K562 (cell line): Measurements from ENCODE around the gene SMCO3. TPM values are rescaled to one million over a fixed set of nuclear protein-coding genes. Genes with fewer than 3 reads are reported as not detected.

Experiments
- polyA plus RNA-seq, 8 experiments: library from polyadenylated mRNA; depleted of rRNA in 4 of 8; stranded (reverse) in 5 of 8; unstranded in 3 of 8; fragments of >200 nt; fragmentation: Nextera tagmentation in 2 of 8; fragmentation: Illumina TruSeq in 1 of 8; extraction: Ambion mirVana in 2 of 8; extraction: Trizol in 1 of 8; gene quantifications; 2 replicates each; pipeline versions ENCODE4 v1.2.1 to v1.2.3, GENCODE V29; 2011 to 2014; ENCODE audit warnings: inconsistent platforms in 1 of 8, missing spikeins in 1 of 8
- total RNA-seq, 7 experiments: library from RNA; depleted of rRNA in 6 of 7; stranded (reverse); fragments of >200 nt in 6 of 7; fragmentation: Illumina TruSeq in 2 of 7; extraction: Trizol in 2 of 7; gene quantifications; 2 replicates each; pipeline versions ENCODE4 v1.2.1 to v1.2.3, GENCODE V29; 2011 to 2021; ENCODE audit warnings: low replicate concordance in 1 of 7
- TF ChIP-seq, protein P1 (sequence below): fragments of 150-350 bp; conservative IDR thresholded peaks from 2 replicates; pipeline ENCODE4 v1.6.1; 2014; ENCODE audit warnings: low read length
- TF ChIP-seq, protein P2 (sequence below), 2 experiments: fragments of 450-650 bp; IDR thresholded peaks; 2 replicates each; pipeline ENCODE4 v1.6.1; 2016; ENCODE audit warnings: mild to moderate bottlenecking in 2 of 2, borderline replicate concordance in 1 of 2, low read depth in 1 of 2, moderate library complexity in 1 of 2

SMCO3 gene
- total and polyA plus RNA-seq, 9 of the 15 experiments (the other 6 are each of a cell fraction or from before 2014, with no cell fraction given), result 0.10 to 0.14 TPM; not detected in 7

GRCh38 chr12:14785568-14785967, 28.4 kb downstream of the SMCO3 start (continued):
- TF ChIP-seq, protein P1, sequence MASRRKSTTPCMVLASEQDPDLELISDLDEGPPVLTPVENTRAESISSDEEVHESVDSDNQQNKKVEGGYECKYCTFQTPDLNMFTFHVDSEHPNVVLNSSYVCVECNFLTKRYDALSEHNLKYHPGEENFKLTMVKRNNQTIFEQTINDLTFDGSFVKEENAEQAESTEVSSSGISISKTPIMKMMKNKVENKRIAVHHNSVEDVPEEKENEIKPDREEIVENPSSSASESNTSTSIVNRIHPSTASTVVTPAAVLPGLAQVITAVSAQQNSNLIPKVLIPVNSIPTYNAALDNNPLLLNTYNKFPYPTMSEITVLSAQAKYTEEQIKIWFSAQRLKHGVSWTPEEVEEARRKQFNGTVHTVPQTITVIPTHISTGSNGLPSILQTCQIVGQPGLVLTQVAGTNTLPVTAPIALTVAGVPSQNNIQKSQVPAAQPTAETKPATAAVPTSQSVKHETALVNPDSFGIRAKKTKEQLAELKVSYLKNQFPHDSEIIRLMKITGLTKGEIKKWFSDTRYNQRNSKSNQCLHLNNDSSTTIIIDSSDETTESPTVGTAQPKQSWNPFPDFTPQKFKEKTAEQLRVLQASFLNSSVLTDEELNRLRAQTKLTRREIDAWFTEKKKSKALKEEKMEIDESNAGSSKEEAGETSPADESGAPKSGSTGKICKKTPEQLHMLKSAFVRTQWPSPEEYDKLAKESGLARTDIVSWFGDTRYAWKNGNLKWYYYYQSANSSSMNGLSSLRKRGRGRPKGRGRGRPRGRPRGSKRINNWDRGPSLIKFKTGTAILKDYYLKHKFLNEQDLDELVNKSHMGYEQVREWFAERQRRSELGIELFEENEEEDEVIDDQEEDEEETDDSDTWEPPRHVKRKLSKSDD, result no peak
- TF ChIP-seq, protein P2, sequence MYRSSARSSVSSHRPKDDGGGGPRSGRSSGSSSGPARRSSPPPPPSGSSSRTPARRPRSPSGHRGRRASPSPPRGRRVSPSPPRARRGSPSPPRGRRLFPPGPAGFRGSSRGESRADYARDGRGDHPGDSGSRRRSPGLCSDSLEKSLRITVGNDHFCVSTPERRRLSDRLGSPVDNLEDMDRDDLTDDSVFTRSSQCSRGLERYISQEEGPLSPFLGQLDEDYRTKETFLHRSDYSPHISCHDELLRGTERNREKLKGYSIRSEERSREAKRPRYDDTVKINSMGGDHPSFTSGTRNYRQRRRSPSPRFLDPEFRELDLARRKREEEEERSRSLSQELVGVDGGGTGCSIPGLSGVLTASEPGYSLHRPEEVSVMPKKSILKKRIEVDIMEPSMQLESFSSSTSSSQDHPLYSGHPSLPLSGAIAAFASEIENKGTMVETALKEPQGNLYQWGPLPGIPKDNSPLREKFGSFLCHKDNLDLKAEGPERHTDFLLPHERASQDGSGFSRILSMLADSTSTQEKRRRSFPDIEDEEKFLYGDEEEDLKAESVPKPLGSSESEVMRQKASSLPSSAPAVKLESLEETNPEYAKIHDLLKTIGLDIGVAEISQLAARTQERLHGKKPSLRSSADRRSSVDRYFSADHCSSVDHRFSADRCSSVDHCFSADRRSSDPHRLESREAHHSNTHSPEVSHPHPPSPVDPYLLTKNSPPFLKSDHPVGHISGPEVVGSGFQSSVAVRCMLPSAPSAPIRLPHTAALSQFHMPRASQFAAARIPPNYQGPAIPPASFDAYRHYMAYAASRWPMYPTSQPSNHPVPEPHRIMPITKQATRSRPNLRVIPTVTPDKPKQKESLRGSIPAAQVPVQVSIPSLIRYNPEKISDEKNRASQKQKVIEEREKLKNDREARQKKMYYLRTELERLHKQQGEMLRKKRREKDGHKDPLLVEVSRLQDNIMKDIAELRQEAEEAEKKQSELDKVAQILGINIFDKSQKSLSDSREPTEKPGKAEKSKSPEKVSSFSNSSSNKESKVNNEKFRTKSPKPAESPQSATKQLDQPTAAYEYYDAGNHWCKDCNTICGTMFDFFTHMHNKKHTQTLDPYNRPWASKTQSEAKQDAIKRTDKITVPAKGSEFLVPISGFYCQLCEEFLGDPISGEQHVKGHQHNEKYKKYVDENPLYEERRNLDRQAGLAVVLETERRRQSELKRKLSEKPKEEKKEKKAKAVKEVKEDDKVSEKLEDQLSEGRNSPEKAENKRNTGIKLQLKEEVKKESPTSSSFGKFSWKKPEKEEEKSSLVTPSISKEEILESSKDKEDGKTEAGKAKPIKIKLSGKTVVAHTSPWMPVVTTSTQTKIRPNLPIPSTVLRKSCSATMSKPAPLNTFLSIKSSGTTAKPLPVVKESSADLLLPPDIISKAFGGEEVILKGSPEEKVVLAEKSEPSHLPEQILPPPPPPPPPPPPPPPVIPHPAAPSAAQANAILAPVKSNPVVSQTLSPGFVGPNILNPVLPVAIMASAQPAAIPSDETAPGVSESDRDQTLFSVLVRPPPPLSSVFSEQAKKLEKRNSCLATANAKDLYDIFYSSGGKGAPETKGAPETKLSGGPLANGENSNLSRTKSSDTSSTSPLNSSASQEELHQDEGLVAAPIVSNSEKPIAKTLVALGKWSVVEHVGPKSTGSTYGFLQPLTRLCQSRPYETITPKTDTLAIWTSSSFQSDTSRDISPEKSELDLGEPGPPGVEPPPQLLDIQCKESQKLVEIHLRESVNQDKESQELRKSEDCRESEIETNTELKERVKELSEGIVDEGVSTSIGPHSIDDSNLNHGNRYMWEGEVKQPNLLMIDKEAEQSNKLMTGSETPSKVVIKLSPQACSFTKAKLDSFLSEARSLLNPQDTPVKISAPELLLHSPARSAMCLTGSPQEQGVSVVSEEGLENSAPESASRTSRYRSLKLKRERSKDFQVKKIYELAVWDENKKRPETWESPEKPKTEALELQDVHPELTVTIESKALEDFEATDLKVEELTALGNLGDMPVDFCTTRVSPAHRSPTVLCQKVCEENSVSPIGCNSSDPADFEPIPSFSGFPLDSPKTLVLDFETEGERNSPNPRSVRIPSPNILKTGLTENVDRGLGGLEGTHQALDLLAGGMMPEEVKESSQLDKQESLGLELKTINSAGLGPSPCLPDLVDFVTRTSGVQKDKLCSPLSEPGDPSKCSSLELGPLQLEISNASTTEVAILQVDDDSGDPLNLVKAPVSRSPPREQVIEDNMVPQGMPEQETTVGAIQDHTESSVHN (IDR thresholded peaks at IDR 0.05; ENCODE audit: borderline replicate concordance in 1 of 2, low read depth in 1 of 2), result no peak
